Measurements from ENCODE around the gene SURF4.

SURF4 gene

DNA sequence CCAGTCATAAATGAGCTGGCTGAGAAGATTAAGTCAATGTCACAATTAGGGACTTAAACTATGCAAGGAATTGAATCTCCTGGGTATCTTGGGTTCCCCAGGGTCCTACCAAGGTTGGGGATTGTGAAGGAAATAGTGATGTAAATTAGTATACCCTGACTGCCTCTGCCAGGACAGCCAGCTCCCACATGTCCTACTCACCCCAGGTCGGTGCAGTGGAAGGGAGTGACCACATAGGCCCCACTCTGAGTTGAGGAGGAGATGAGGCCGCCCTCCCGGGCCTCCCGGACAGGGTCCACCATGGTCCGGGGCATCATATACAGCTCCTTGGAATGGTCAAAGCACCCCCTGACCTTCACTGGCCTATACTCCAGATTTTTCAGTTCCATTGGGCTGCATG is 22.3 kb downstream of the SURF4 start:
- DNase-seq (ENCODE audit: low read depth in 1 of 2, low spot score in 1 of 2) = no peak

GRCh38 chr9:133352635-133353340 is 23.1 kb downstream of the SURF4 start:
- DNase-seq (ENCODE audit: low read depth in 1 of 2, low spot score in 1 of 2) = no peak

GRCh38 chr9:133351908-133352634 is 23.8 kb downstream of the SURF4 start:
- no peak for DNase-seq (ENCODE audit: low read depth in 1 of 2, low spot score in 1 of 2)

GRCh38 chr9:133351526-133351907 is 24.3 kb downstream of the SURF4 start:
- DNase-seq (ENCODE audit: low read depth in 1 of 2, low spot score in 1 of 2) = no peak

- no peak for DNase-seq (ENCODE audit: low read depth in 1 of 2, low spot score in 1 of 2)
These were observed 25.8 kb downstream of the SURF4 start for GRCh38 chr9:133349965-133350616.

DNA sequence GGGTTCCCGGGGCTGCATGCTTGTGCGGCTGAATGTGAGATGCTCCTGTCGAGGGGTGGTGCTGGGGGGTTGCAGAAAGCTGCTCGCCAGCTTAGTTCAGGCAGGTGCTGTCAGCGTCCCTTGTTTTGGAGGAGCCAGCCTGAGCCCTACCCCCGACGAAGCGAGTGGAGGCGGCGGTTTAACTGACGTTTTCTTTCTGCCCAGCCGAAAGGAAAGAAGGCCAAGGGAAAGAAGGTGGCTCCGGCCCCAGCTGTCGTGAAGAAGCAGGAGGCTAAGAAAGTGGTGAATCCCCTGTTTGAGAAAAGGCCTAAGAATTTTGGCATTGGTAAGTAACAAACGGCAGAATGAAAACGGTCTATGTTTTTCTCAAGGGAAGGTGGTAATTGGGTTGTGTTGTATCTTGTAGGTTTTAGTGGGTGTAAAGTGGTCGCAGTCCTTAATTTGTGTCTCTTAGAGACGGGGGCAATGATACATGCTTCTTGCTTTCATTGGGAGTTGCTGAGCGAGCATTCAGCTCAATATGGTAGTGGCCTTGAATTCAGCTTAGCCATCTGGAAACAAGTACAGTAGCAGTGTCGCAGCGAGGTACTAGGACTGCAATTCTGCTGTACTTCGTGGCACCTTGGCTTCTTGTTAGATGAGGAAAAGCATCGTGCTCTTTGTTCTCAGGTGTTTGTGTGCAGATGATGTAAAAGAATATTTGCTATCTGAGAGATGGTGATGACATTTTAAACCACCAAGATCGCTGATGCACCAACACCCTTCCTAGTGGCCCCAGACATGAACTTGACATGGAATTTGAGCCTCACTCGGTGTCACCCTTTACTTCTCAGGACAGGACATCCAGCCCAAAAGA is 26.9 kb downstream of the SURF4 start:
- DNase-seq (ENCODE audit: low read depth in 1 of 2, low spot score in 1 of 2) = no peak

- DNase-seq (ENCODE audit: low read depth in 1 of 2, low spot score in 1 of 2) = peak; percentile 78 to 82
These were observed 27.7 kb downstream of the SURF4 start, which contains the start of the genes MED22 and RPL7A for GRCh38 chr9:133347985-133348717. TSS of gene MED22 (minus strand) at chr9:133348131. CDS start at chr9:133346662, 1,469 bp downstream. TSS of gene RPL7A (plus strand) at chr9:133348218. CDS start at chr9:133348244, 26 bp downstream.

- DNase-seq (ENCODE audit: low read depth in 1 of 2, low spot score in 1 of 2) = no peak
These were observed 28.3 kb downstream of the SURF4 start for GRCh38 chr9:133347515-133347984.

GRCh38 chr9:133346021-133346785 is 29.7 kb downstream of the SURF4 start:
- no peak for DNase-seq (ENCODE audit: low read depth in 1 of 2, low spot score in 1 of 2)

DNA sequence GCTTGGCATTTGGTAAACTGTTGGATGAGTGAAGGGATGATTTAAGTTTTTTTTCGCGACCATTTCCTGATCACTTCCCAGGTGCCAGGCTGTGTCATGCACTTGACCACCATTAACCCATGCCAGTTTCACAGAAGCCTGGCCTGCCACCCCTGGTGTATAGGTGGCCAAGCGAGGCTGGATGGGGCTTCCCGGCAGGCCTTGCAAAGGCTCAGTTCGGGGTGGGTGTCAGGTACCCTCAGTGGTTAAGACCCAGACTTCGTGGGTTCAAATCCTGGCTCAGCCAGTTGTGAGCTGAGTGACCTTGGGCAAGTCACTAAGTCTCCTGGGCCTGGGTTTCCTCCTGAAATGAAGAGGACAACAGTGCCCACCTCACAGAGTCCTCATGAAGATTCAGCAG is 30.3 kb downstream of the SURF4 start:
- no peak for DNase-seq (ENCODE audit: low read depth in 1 of 2, low spot score in 1 of 2)

DNA sequence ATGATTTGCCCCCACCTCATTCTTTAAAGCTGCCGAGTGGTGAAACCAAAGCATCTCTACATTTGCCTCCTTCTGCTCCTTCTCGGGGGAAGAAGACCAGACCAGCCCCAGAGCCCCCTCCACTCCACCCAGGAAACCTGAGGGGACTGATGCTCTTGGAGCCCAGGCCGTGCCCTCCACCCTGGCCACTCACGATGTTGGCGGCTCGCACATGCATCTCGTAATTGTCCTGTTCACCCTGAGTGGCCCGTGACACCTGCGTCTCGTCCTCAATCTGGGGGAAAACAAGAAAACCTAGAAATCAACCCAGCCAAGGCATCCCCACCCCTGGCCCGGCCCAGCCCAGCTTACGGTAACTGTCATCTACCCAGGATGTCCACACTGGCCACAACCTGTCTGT is 30.9 kb downstream of the SURF4 start:
- DNase-seq (ENCODE audit: low read depth in 1 of 2, low spot score in 1 of 2) = no peak

- DNase-seq (ENCODE audit: low read depth in 1 of 2, low spot score in 1 of 2) = no peak
These were observed 31.8 kb downstream of the SURF4 start for GRCh38 chr9:133344071-133344470.

DNA sequence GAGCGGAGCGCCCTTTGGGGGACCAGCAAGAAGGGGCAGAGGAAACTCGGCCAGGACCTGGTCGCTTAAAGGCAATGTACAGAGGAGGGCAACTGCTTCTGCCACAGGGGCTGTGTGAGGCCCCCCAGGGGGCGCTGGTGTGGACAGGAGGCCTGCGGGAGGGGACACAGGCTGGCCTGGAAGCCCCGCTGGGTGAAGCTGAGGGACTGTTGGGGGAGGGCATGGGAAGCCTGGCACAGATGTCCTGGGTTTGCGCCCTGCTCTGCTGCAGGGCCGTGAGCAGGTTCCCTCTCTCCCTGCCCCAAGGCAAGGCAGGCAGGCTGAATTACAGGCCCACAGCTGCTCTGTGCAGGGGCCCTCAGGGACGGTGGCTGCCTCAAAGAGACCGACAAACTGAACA is 33.3 kb downstream of the SURF4 start:
- no peak for DNase-seq (ENCODE audit: low read depth in 1 of 2, low spot score in 1 of 2)

DNA sequence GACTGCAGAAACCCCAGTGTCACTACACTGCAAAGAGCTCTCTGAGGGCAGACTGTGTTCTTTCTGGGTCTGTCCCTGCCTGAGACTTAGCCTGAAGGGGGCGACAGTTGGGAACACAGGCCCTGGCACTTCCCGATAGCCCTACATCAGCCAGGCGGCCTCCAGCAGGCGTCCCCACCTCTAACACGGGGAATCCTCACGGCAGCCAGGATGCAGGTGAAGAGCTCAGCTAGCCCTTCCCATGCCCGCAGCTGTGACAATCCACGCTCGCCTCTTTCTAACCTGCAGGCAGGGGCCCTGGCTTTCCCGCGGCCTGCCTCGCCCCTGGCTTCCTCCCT is 33.8 kb downstream of the SURF4 start:
- no peak for DNase-seq (ENCODE audit: low read depth in 1 of 2, low spot score in 1 of 2)

- DNase-seq (ENCODE audit: low read depth in 1 of 2, low spot score in 1 of 2) = no peak
These were observed 34.3 kb downstream of the SURF4 start for GRCh38 chr9:133341369-133342068.

DNA sequence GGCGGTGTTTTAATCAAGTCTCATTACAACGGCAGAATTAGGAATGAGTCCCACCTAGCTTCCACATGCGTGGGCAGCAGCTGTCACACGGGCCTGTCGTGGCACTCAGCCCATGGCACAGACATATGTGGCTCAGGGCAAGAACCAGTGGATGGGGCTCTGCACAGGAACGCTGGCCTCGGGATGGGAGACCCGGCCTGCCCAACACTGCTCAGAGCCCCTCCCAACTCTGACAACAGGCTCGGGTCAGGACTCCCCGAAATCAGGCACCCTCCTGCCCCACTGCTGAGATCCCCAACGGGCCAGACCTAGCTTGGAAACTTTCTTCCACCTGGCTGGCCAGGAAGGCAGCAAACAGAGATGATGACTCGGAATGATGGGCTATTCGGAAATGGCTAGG is 34.9 kb downstream of the SURF4 start:
- DNase-seq (ENCODE audit: low read depth in 1 of 2, low spot score in 1 of 2) = no peak

- DNase-seq (ENCODE audit: low read depth in 1 of 2, low spot score in 1 of 2) = no peak
These were observed 35.6 kb downstream of the SURF4 start for GRCh38 chr9:133340256-133340655.

DNA sequence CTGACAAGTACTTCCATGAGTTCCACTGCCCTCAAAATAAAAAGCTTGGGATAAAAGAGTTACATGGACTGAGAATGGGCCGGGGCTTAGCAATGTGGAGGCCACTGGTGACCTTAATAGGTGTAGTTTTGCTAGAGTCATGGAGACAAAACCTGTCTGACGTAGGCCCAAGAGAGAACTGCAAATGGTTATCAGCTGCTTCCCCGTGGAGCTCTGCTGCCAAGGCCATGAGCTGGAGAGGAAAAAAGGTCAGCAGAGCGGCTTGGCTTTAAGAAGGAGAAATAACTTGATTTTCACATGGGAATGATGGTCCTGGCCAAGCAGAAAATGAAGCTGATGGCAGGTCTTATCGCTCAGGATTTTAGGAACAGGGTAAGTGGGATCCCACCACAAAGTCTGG is 36.2 kb downstream of the SURF4 start:
- no peak for DNase-seq (ENCODE audit: low read depth in 1 of 2, low spot score in 1 of 2)
